Neuron (in vitro differentiated cells): ENCODE data around the gene SRD5A3.
"Not testable (repeated sequence)": the region's sequence is repeated elsewhere in the genome, so short reads cannot be mapped to it uniquely, and the experiment has no call there.

Experiments used
- H2AFZ ChIP-seq: one replicate; pipeline ENCODE4 v1.6.1; 2013; ENCODE audit warnings: low read depth, mild to moderate bottlenecking, inconsistent platforms, low read length, moderate library complexity
- H3K27me3 ChIP-seq: one replicate; pipeline ENCODE4 v1.6.1; 2013; ENCODE audit warnings: low read length; ENCODE audit not compliant: insufficient read depth
- H3K36me3 ChIP-seq: one replicate; pipeline ENCODE4 v1.6.1; 2013; ENCODE audit warnings: low read length; ENCODE audit not compliant: insufficient read depth
- H3K4me1 ChIP-seq: one replicate; pipeline ENCODE4 v1.6.1; 2013; ENCODE audit warnings: low read length; ENCODE audit not compliant: insufficient read depth
- H3K4me3 ChIP-seq: 2 replicates; pipeline ENCODE4 v1.5.1; 2013; ENCODE audit warnings: mild to moderate bottlenecking, low read length, moderate library complexity
- H3K9me3 ChIP-seq: one replicate; pipeline ENCODE4 v1.6.1; 2013; ENCODE audit warnings: low read length

Gene SRD5A3

GRCh38 chr4:55352726-55353125 lies 6.7 kb downstream of the SRD5A3 start:
- H3K36me3 ChIP-seq: peaks cover 6% of the 10 kb centered on the region
- no peaks in the 10 kb centered on the region for H3K27me3 ChIP-seq
- H3K4me1 ChIP-seq: no peaks in the 10 kb centered on the region
- H2AFZ ChIP-seq: no peak overlapping the region
- H3K9me3 ChIP-seq: peaks cover 2% of the 10 kb centered on the region
- no peak overlapping the region for H3K4me3 ChIP-seq

- H2AFZ ChIP-seq, H3K36me3 ChIP-seq, H3K4me3 ChIP-seq, H3K27me3 ChIP-seq, H3K4me1 ChIP-seq, H3K9me3 ChIP-seq: not testable (repeated sequence)
These were observed 7.2 kb downstream of the SRD5A3 start for GRCh38 chr4:55353228-55353747.

- H3K9me3 ChIP-seq: peaks cover 2% of the 10 kb centered on the region
- H2AFZ ChIP-seq: no peak overlapping the region
- no peaks in the 10 kb centered on the region for H3K27me3 ChIP-seq
- H3K4me3 ChIP-seq: no peak overlapping the region
- peaks cover 6% of the 10 kb centered on the region for H3K36me3 ChIP-seq
- no peaks in the 10 kb centered on the region for H3K4me1 ChIP-seq
These were observed 8.6 kb downstream of the SRD5A3 start for GRCh38 chr4:55354648-55355047.

GRCh38 chr4:55355555-55355954 lies 9.5 kb downstream of the SRD5A3 start:
- Histone ChIP-seq H3K4me1 (no peaks in the 10 kb centered on the region), H3K27me3 (no peaks in the 10 kb centered on the region), H3K9me3 (peaks cover 2% of the 10 kb centered on the region), H3K4me3 (no peak overlapping the region), H2AFZ (no peak overlapping the region), H3K36me3 (peaks cover 6% of the 10 kb centered on the region)

GRCh38 chr4:55356991-55357461 lies 11.0 kb downstream of the SRD5A3 start:
- Histone ChIP-seq H3K9me3 (peaks cover 2% of the 10 kb centered on the region), H3K27me3 (no peaks in the 10 kb centered on the region), H3K4me3 (no peak overlapping the region), H3K36me3 (peaks cover 4% of the 10 kb centered on the region), H3K4me1 (no peaks in the 10 kb centered on the region), H2AFZ (no peak overlapping the region)

GRCh38 chr4:55358246-55358645 lies 12.2 kb downstream of the SRD5A3 start:
- Histone ChIP-seq H2AFZ (no peak overlapping the region), H3K36me3 (peaks cover 4% of the 10 kb centered on the region), H3K27me3 (no peaks in the 10 kb centered on the region), H3K9me3 (no peaks in the 10 kb centered on the region), H3K4me3 (no peak overlapping the region), H3K4me1 (no peaks in the 10 kb centered on the region)

GRCh38 chr4:55358668-55359067 lies 12.6 kb downstream of the SRD5A3 start:
- H2AFZ ChIP-seq: no peak overlapping the region
- H3K9me3 ChIP-seq: no peaks in the 10 kb centered on the region
- H3K4me1 ChIP-seq: no peaks in the 10 kb centered on the region
- peaks cover 4% of the 10 kb centered on the region for H3K36me3 ChIP-seq
- H3K4me3 ChIP-seq: no peak overlapping the region
- no peaks in the 10 kb centered on the region for H3K27me3 ChIP-seq

GRCh38 chr4:55359397-55359916 lies 13.4 kb downstream of the SRD5A3 start:
- H3K4me3 ChIP-seq: no peak overlapping the region
- H3K36me3 ChIP-seq: no peaks in the 10 kb centered on the region
- peaks cover 4% of the 10 kb centered on the region for H3K4me1 ChIP-seq
- H3K27me3 ChIP-seq: no peaks in the 10 kb centered on the region
- no peak overlapping the region for H2AFZ ChIP-seq
- no peaks in the 10 kb centered on the region for H3K9me3 ChIP-seq

GRCh38 chr4:55362938-55363337 lies 16.9 kb downstream of the SRD5A3 start:
- H3K4me1 ChIP-seq: peaks cover 25% of the 10 kb centered on the region
- H3K4me3 ChIP-seq, H3K9me3 ChIP-seq, H3K27me3 ChIP-seq, H3K36me3 ChIP-seq, H2AFZ ChIP-seq: not testable (repeated sequence)

- Histone ChIP-seq H3K36me3 (peaks cover 2% of the 10 kb centered on the region), H3K4me1 (peaks cover 25% of the 10 kb centered on the region), H3K27me3 (no peaks in the 10 kb centered on the region), H2AFZ (no peak overlapping the region), H3K4me3 (no peak overlapping the region), H3K9me3 (no peaks in the 10 kb centered on the region)
These were observed 17.8 kb downstream of the SRD5A3 start for GRCh38 chr4:55363691-55364351.

- Histone ChIP-seq H3K27me3 (no peaks in the 10 kb centered on the region), H2AFZ (no peak overlapping the region), H3K4me3 (no peak overlapping the region), H3K4me1 (peaks cover 25% of the 10 kb centered on the region), H3K9me3 (no peaks in the 10 kb centered on the region), H3K36me3 (peaks cover 2% of the 10 kb centered on the region)
These were observed 18.8 kb downstream of the SRD5A3 start for GRCh38 chr4:55364691-55365344.

GRCh38 chr4:55365345-55365728 lies 19.3 kb downstream of the SRD5A3 start:
- Histone ChIP-seq H3K36me3 (peaks cover 2% of the 10 kb centered on the region), H3K27me3 (no peaks in the 10 kb centered on the region), H3K9me3 (no peaks in the 10 kb centered on the region), H3K4me3 (no peak overlapping the region), H3K4me1 (peaks cover 25% of the 10 kb centered on the region), H2AFZ (no peak overlapping the region)

GRCh38 chr4:55366621-55367020 lies 20.6 kb downstream of the SRD5A3 start:
- Histone ChIP-seq H3K36me3 (peaks cover 2% of the 10 kb centered on the region), H3K4me3 (no peak overlapping the region), H3K9me3 (no peaks in the 10 kb centered on the region), H3K4me1 (peaks cover 25% of the 10 kb centered on the region), H3K27me3 (no peaks in the 10 kb centered on the region), H2AFZ (peak overlapping the region; percentile 32)
